Astrocyte of the hippocampus (primary cell): ENCODE results near the gene GRK3.
A peak's percentile ranks its signal among the peaks of the same experiment; 100 is the strongest.
"Not testable (repeated sequence)": the region's sequence is repeated elsewhere in the genome, so short reads cannot be mapped to it uniquely, and the experiment has no call there.

Source experiments
- DNase-seq: peaks from one replicate; pipeline ENCODE4 v3.0.0; 2011; ENCODE audit warnings: low read depth, low spot score

The GRK3 gene

DNA sequence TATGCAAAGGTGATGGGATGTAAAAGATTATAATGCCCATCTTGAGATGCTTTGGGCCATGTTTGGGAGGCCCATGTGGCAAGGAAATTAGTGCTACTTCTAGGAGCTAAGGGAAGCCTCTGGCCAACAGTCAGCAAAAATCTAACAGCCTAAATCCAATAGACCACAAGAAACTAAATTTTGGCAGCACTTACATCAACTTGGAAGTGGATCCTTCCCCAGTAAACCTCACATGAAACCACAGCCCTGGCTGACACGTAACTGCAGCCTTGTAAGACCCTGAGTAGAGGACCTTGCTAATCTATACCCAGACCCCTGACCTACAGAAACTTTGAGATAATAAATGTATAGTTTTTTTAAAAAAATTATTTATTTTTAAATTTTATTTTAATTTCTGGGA lies 13.1 kb upstream of the GRK3 start:
- DNase-seq: peak; percentile 66

DNA sequence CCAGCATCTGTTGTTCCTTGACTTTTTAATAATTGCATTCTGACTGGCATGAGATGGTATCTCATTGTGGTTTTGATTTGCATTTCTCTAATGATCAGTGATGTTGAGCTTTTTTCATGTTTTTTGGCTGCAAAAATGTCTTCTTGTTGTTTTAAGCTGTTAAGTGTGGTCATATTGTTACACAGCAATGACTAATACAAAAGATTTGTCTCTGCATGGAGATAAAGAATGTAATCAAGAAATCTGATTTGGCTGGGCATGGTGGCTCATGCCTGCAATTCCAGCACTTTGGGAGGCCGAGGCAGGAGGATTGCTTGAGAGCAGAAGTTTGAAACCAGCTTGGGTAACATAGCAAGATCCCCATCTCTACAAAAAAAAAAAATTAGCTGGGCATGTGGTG lies 12.1 kb upstream of the GRK3 start:
- peak; percentile 79 for DNase-seq

DNA sequence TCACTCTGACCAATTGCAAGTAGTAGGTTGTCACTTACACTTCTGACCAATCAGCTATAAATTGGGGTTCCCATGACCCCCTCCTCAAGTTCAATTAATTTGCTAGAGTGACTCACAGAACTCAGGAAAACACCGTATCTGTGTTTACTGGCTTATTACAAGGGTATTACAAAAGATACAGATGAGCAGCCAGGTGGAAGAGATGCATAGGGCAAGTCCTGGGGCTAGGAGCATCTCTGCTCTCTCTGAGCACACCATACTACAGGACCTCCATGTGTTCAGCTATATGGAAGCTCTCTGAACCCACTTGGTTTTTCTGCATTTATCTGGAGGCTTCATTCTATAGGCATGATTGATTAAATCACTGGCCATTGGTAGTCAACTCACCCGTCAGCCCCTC lies 11.3 kb upstream of the GRK3 start:
- DNase-seq: no peak

DNA sequence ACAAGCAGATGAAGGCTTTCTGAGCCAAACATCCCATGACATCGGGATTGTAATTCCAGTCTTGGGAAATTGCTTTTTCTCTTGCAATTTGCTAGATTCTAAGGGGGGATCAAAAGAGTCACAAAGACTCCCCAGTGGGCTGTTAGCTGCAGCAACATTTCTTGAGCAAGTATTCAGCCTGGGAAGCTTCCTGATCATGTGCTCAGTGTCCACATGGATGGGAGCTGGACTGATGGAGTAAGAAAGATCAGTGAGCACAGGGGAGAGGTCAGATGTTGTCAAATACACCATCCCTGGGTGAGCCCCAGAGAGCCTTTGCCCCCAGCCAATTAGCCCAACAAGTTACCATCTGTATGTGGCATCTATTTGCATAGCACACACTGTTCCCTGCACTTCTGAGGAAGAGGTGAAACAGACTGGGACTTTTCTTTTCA lies 10.2 kb upstream of the GRK3 start:
- DNase-seq: no peak

DNA sequence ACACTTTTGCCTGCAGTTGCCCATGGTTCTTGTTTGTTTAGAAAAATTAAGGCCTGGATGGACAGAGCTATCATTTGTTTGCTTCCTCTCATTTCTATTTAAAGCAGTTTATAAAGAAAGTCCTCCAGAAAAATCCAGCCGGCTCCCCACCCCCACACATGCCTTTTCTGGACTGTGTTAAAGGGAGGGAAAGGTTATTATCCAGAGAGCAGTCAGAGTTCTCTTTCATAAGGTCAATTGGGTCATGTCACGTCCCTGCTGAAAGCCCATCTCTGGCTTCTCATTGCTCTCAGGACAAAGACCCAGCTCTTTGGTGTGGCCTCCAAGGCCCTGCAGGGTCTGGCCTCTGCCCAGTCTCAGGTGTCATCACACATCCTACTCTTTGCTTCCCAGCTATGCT lies 9.8 kb upstream of the GRK3 start:
- no peak for DNase-seq

DNA sequence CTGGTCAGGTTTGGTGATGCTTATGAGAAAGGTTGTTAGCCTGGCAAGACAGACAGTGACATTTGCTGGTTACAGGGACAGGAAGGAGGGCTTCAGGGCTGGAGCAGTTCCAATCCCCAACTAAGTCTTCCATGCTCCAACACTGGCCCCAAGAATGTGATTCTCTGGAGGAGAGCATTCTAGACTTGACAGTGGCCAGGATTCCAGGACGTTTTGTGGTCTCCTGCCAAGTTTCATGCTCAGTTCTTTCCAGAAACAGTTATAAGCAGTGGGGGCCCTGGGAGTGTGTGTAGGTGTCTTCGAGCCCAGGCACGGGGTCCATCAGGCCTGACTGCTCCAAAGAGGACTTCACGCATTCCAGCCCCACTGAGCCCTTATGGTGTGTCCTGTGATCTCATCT lies 8.9 kb upstream of the GRK3 start:
- peak; percentile 28 for DNase-seq

DNA sequence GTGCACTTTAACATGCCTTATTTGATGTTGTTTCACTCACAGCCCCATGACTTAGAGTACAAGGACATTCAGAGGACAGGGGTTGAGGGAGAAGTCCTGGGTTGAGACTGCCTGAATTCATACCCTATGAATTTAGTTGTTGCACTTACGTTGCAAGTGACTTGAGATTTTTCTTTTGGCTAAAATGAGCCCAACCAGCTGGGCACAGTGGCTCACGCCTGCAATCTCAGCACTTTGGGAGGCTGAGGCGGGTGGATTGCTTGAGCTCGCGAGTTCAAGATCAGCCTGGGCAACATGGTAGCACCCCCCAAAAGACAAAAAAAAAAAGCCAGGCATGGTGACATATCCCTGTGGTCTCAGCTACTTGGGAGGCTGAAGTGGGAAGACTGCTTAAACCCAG lies 7.3 kb upstream of the GRK3 start:
- DNase-seq: no peak

DNA sequence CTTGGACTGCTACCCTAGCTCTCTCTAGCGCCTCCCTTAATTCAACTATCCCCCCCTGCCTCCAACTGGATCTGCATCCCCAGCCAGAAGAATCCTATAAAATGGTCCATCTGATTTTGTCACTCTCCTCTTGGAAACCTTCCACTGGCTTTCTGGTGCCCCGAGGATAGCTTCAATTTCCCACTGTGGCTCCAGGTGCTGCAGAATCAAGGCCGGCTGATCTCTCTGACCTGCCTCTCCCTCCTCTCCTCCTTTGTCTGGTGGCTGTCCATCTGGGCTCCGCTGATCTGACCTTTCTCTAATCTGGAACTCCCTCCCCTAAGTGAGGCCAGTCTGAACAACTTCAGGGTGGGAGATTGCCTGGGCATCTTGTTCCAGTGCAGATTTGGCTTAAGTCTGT lies 6.1 kb upstream of the GRK3 start:
- no peak for DNase-seq

DNA sequence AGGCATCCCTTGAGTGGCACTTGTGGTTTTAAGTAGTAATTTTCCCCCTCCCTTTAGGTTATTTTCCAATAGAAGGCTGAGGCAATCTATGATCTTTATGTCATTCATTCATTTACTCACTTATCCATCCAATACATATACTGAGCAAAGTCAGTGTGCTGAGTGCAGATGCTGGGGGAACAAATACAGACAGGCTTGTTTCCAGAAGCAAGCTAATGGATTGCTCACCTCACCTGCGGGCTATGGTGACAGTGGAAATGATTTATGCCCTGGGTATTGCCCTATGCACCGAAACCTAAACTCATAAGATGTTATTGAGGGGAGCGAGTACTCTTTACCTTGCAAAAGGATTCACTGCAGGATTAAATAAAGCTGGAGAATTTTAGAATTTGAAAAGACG lies 4.6 kb upstream of the GRK3 start:
- DNase-seq: not testable (repeated sequence)

DNA sequence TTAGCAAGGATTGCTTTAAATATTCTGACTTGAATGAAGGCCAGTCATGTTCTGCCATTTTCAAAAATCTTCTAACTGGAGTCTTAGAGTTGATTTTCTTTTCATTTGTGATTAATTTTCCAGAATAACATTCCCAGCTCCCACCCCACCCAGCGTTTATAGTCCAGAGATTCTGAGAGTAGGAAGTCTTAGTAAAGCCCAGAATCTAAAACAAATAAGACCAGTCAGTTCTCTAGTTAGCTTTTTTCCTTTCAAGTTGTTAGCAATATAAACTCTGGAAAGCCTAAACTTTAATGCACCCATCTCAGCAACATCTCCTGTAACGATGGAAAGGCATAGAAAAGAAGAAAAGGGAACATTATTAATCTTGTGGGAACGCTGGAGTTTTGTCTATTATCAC lies 3.3 kb upstream of the GRK3 start:
- DNase-seq: not testable (repeated sequence)

DNA sequence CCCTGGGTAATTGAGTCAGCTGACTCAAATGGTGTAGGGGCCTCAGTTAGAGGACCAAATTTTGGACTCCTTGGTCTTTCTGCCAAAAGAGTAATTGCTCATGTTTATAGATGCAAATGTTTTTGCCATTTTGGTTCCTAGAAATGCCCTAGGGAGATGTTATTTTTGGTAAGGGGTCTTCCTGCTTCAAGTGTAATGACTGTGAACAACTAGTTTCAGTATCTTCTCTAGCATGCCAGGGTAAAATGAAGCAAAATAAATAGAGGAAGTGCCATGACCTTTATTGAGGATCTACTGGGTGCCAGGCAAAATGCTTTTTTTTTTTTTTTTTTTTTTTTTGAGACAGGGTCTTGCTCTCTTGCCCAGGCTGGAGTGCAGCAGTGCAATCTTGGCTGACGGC lies 2.5 kb upstream of the GRK3 start:
- DNase-seq: not testable (repeated sequence)

DNA sequence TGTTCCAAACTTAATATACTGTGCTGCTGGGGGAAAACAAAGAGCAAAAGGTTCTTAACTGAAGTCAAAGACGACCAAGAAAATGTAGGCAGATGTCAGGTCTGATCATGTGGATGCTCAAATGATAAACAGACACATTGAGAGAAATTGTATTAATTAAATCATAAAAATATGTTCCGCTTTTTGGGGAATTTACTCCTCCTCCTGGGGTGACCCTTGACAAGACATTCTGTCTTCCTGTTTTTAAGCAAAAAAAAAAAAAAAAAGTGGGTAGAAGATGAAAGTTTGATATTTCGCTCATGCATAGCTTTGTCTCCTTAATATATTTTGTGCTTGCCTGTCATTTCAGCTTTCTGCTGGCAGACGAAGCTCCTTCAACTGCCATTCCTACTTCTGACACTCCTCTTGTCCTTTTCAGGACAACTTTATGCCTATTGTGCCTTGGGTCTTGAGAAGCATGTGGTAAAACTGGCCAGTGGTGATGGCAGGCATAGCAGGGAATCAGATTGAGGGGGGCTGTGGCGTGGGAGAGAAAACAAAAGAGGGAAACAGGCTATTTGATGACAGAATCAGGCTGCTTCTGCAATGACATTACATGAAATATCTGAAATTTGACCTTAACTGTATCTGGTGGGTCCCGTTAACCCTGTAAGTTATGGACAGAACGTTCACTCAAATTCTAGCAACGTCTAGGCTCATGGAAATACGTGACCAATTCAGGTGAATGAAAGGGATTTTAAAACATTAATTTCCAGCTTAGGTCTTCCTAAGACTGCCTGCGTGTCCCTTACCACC lies 1.3 kb upstream of the GRK3 start:
- not testable (repeated sequence) for DNase-seq

DNA sequence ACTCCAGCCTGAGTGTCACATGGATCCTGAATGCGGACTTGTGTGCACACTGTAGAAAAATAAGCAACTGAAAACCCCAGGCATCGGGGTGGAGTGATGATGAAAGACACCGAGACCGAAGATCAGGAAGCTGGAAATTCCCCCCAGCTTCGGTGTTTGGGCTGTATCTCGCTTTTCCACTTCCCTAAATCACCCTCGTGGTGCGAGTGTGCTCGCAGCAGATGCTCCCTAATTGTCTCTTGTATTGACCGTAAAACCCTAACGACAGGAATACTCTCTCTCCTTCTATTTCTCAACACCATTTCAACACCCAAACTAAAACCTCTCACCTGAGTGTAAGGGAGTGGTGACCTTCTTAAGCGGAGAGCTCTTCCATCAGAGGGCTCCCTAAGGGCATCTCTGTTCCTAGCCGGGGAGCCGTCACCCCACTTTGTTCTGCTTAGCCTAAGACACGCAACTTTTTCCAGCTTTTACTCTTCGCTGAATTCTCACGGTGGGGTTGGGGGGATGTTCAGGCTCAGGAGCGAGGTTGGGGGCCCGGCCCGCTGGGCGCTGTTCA lies 635 bp upstream of the GRK3 start:
- no peak for DNase-seq

DNA sequence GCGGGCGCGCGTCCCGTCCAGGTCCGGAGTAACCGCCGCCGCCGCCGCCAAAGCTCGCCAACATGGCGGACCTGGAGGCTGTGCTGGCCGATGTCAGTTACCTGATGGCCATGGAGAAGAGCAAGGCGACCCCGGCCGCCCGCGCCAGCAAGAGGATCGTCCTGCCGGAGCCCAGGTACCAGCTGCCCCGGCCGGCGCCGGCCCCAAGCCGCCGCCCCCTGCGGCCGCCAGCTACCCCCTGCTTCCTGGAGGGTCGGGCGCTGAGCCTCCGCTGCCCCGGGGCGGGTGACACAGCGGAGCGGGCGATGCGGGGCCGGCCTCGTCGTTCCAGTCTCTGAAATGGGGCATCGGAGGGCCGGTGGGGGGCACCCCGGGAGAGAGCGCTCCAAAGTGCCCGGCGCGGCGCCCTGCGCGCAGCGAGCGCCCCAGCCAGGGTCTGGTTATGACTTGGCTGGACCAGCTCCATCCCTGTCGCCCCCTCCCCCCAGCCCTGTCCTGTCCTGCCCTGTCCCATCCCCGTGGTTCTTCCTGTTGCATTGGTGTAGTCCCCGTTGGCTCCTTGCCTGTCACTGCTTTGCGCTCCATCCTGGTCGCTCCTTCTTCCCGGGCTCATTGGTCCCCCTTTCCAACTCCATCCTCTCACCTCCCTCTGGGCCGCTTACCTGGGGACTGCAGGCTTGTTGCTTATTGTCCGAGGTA lies 653 bp downstream of the GRK3 start:
- no peak for DNase-seq

DNA sequence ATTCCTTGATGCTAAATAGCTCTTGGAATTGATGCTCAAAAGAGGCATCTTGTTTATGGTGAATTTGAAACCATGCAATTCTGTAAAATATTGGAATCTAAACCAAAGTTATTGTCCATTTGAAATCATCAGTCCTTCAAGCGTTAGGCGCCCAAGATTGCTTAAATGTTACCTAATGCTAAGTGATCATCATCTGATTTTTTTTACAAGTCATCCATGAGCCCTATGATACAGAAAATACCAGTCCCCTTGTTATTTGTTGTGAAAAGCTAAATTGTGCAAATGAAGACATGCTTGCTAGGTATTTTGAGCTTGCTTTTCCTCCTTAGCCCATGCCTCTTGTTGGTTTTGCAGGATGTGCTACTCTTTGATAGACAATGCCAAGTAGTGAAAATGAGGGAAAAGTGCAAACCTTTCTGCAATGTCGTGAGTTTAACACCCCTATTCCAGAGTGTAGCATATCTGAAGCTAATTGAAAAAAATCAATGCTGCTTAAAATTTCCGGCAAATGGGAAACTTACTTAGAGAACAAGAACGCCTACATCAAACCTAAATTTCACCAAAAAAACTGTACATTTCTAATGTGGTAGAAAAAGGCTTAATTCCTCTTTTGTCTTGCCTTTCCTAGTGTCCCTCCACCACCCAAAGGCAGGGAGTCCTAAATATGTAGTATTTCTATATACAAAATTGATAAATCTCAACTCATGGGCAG lies 1.9 kb downstream of the GRK3 start:
- DNase-seq: no peak

DNA sequence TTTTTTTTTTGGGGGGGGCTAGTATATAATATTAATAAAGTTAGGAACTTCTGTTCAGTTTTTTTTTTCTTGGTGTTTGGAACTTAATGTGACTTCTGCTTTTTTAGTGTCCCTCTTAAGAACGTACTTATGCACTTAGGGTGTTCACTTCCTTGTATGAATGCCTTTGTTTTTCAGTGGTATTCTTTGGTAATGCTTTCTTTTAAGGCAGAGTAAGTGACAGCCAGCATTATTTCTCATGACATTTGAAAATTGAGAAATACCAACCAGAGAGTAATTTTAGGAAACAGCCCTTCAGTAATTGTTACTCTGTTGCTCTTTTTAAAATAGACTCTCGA lies 2.4 kb downstream of the GRK3 start:
- no peak for DNase-seq

DNA sequence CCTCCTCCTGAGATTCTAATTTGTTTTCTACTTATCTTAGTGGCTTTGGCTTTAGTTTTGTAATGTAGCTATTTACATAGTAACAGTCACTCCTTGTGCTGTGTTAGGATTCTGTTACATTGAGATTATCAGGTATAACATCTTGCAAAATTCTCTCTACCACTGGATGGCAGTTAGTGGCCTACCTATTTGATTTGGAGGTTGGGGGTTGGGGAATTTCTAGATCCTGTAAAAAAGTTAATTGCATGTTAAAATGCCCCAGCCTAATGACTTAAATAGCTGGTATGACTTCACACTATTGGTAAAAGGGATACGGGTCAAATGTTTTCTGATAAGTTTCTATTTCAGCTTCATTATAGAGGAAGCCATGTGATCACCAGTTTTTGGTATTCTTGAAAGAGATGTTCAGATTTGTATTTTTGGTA lies 2.8 kb downstream of the GRK3 start:
- DNase-seq: no peak

DNA sequence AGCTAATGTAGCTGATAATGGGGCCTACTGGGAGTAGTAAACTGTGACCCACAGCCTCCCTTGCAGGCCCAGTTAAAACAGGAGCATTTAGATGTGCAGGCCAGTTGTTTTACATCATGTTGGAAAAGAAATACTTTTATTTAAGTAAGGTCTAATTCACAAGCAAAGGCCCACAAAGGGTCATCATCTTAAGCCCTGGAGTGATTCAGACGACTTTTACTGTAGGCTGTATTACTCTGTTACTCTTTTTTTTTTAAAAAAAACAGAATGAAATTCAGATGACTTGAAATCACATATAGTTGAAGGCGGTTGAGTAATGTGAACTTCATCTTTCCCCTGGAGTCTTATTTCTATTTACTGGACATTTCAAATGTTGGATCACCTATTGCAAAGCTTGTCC lies 3.6 kb downstream of the GRK3 start:
- not testable (repeated sequence) for DNase-seq

DNA sequence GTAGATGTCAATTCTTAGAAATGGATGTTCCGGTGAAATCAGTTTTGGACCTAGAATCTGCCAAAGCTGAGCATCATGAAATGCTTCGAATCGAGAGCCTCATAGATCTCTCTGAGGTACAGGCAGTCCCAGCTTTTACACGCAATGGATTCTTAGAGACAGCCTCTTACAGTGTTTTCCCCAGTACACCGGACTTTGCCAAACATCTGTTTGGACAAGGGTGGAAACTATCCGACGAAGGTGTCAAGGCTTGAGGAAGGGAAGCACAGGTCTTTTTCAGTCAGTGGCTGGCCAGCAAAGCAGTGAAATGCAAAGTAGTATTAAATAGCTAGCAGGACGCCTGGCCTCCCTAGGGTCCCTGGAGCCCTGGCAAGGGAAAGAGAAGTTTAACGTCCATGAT lies 4.9 kb downstream of the GRK3 start:
- no peak for DNase-seq

DNA sequence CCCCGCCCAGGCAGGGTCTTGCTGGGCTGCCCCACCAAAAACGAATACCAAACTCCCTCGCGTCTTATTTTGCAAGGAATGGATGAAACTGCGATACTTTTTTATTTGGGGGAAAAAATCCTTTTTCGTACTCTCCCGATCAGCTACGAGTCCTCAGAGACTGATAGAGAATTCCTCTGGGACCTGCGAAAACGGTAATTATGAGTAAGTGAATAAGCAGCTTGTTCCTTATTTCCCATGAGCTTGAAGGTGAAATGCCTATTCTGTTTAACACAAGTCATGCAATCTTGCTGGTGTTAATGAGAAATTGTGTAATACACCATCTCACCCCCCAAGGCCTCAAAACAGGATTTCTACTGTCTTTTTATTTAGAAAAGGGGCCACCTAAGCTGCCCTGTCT lies 5.5 kb downstream of the GRK3 start:
- DNase-seq: no peak

DNA sequence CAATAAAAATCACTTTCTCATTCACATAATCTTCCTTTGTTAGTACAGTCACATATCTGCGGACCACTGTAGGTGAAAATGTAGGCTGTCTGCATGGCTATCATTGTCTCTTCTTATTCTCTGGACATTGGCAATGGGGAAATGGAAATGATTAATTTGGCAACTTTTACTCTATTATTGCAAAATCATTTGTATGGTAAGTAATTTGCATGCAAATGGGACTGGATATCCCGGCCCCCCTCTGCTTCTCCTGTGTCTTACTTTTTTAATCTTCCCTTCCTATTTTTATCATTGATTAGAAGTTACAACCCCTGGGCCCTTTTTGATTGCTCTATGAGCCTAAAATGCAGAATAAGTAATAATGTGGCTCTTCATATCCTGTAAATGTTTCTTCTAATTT lies 6.0 kb downstream of the GRK3 start:
- DNase-seq: no peak

DNA sequence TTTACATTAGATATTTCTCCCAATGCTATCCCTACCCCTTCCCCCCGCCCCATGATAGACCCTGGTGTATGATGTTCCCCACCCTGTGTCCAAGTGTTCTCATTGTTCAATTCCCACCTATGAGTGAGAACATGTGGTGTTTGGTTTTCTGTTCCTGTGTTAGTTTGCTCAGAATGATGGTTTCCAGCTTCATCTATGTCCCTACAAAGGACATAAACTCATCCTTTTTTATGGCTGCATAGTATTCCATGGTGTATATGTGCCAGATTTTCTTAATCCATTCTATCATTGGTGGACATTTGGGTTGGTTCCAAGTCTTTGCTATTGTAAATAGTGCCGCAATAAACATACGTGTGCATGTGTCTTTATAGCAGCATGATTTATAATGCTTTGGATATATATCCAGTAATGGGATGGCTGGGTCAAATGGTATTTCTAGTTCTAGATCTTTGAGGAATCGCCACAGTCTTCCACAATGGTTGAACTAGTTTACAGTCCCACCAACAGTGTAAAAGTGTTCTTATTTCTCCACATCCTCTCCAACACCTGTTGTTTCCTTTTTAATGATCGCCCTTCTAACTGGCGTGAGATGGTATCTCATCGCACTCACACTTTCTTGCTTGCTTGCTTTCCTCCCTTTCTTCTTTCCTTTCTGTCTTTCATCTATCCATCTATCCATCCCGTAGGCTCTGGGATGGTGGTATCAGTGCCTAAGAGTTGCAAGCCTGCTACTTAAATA lies 7.7 kb downstream of the GRK3 start:
- DNase-seq: not testable (repeated sequence)
